GM20000 (cell line): ENCODE measurements around the gene THAP4.

ENCODE experiments used
- DNase-seq: peaks from one replicate; pipeline ENCODE4 v3.0.0; 2012; ENCODE audit warnings: low spot score
- CTCF ChIP-seq: IDR thresholded peaks from 2 replicates; pipeline ENCODE4 v1.5.1; 2012; ENCODE audit warnings: mild to moderate bottlenecking, control low read depth; ENCODE audit errors: extremely low read depth, missing control alignments

THAP4 gene

GRCh38 chr2:241545523-241546473, 91.2 kb downstream of the THAP4 start:
- DNase-seq: no peak
- no peak for TF ChIP-seq CTCF

DNA sequence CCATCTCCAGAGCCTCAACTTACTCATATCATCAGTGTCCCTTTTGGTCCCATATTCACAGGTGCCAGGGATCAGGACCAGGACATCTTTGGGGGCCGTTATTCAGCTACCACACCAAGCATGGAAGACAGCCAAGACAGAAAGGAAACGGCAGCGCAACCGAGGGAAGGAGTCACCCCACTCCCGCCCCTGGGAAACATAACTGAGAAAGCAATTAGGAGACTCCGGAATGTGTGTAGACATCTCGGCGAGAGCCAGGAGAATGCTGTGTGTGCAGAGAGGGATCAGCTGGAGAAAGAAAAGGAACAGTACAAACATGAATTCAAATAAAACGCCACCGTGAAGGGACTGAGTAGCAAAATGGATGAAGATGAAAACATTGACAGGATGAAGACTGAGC, 91.9 kb downstream of the THAP4 start:
- no peak for TF ChIP-seq CTCF
- DNase-seq: no peak

DNA sequence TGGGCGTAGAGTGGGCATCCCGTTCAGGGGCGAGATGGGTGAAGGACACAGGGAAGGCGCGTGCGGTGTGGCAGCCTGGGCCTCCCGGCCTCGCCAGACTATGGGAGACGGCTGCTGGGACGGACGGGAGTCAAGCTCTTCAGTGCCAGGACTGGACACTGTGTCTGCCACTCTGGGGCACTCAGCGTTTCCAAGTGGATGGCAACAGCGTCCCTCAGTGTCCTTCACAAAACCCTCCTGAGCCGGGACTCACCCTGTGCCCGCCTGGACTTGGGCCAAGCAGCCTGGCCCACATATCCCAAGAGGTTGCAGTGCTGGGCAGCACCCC, 94.7 kb downstream of the THAP4 start:
- DNase-seq: peak; percentile 24
- TF ChIP-seq CTCF: no peak

GRCh38 chr2:241541564-241542277, 95.2 kb downstream of the THAP4 start:
- peak; percentile 50 for DNase-seq
- TF ChIP-seq CTCF: no peak

GRCh38 chr2:241540771-241541561, 96.0 kb downstream of the THAP4 start:
- peak; percentile 92 for DNase-seq
- TF ChIP-seq CTCF: no peak

GRCh38 chr2:241540401-241540770, 96.6 kb downstream of the THAP4 start:
- DNase-seq: peak; percentile 33
- no peak for TF ChIP-seq CTCF
